K562 (cell line): ENCODE data around the gene HSD17B8. TPM values are rescaled to one million over a fixed set of nuclear protein-coding genes. Genes with fewer than 3 reads are reported as not detected.

ENCODE experiments used
- NR1H2 ChIP-seq: sonication (generic); formaldehyde crosslinking; IDR thresholded peaks from 2 replicates; pipeline ENCODE4 v1.4.0; 2020; ENCODE audit warnings: mild to moderate bottlenecking, missing genetic modification reagents
- PHB ChIP-seq: fragments of 250-450 bp; sonication (Bioruptor Pico); IDR thresholded peaks from 2 replicates; pipeline ENCODE4 v1.5.0; 2021
- PHTF2 ChIP-seq: fragments of 250-450 bp; sonication (Bioruptor Pico); IDR thresholded peaks from 2 replicates; pipeline ENCODE4 v1.5.0; 2021; ENCODE audit warnings: mild to moderate bottlenecking
- RAD21 ChIP-seq, 2 experiments: fragments of 250-450 bp in 1 of 2; fragments of 450-650 bp in 1 of 2; sonication (Bioruptor Pico) in 1 of 2; formaldehyde crosslinking in 1 of 2; IDR thresholded peaks in 1 of 2; conservative IDR thresholded peaks in 1 of 2; 2 replicates each; pipeline versions ENCODE4 v1.4.0 to v1.8.0; 2020 to 2022; ENCODE audit warnings: mild to moderate bottlenecking in 2 of 2, moderate library complexity in 1 of 2
- RBM15 ChIP-seq: fragments of 200-400 bp; formaldehyde crosslinking; IDR thresholded peaks from 2 replicates; pipeline ENCODE4 v1.6.1; 2018; ENCODE audit warnings: mild to moderate bottlenecking, low read length, moderate library complexity; ENCODE audit not compliant: insufficient read depth
- RBM22 ChIP-seq: fragments of 200-400 bp; formaldehyde crosslinking; IDR thresholded peaks from 2 replicates; pipeline ENCODE4 v1.6.1; 2018; ENCODE audit warnings: low read length, low read depth; ENCODE audit not compliant: poor library complexity, severe bottlenecking
- REST ChIP-seq, 2 experiments: fragments of 450-650 bp; formaldehyde crosslinking in 1 of 2; IDR thresholded peaks; 2 replicates each; pipeline versions ENCODE4 v1.4.0 to v1.6.1; 2014 to 2020; ENCODE audit warnings: mild to moderate bottlenecking in 2 of 2, borderline replicate concordance in 1 of 2, low read depth in 1 of 2
- TFAP4 ChIP-seq: sonication (generic); formaldehyde crosslinking; IDR thresholded peaks from 2 replicates; pipeline ENCODE4 v1.8.0; 2022; ENCODE audit warnings: missing genetic modification reagents, mild to moderate bottlenecking, moderate library complexity, borderline replicate concordance
- ZC3H4 ChIP-seq: sonication (generic); formaldehyde crosslinking; IDR thresholded peaks from 2 replicates; pipeline ENCODE4 v1.9.0; 2021; ENCODE audit warnings: missing genetic modification reagents, borderline replicate concordance
- ZKSCAN3 ChIP-seq: fragments of 250-450 bp; sonication (Bioruptor Pico); IDR thresholded peaks from 2 replicates; pipeline ENCODE4 v1.4.0; 2020
- ZNF217 ChIP-seq: sonication (generic); formaldehyde crosslinking; IDR thresholded peaks from 2 replicates; pipeline ENCODE4 v1.8.0; 2022; ENCODE audit warnings: mild to moderate bottlenecking, missing genetic modification reagents
- ZNF282 ChIP-seq: sonication (generic); formaldehyde crosslinking; IDR thresholded peaks from 2 replicates; pipeline ENCODE4 v1.8.1; 2023; ENCODE audit warnings: missing genetic modification reagents
- ZNF512 ChIP-seq: IDR thresholded peaks from 2 replicates; pipeline ENCODE4 v1.6.1; 2016; ENCODE audit warnings: missing genetic modification characterization, missing compliant biosample characterization
- polyA plus RNA-seq, 8 experiments: library from polyadenylated mRNA; depleted of rRNA in 4 of 8; stranded (reverse) in 5 of 8; unstranded in 3 of 8; fragments of >200 nt; fragmentation: Nextera tagmentation in 2 of 8; fragmentation: Illumina TruSeq in 1 of 8; extraction: Ambion mirVana in 2 of 8; extraction: Trizol in 1 of 8; gene quantifications; 2 replicates each; pipeline versions ENCODE4 v1.2.1 to v1.2.3, GENCODE V29; 2011 to 2014; ENCODE audit warnings: inconsistent platforms in 1 of 8, missing spikeins in 1 of 8
- total RNA-seq, 7 experiments: library from RNA; depleted of rRNA in 6 of 7; stranded (reverse); fragments of >200 nt in 6 of 7; fragmentation: Illumina TruSeq in 2 of 7; extraction: Trizol in 2 of 7; gene quantifications; 2 replicates each; pipeline versions ENCODE4 v1.2.1 to v1.2.3, GENCODE V29; 2011 to 2021; ENCODE audit warnings: low replicate concordance in 1 of 7
- TF ChIP-seq, protein P1 (sequence below): fragments of 450-650 bp; formaldehyde crosslinking; IDR thresholded peaks from 2 replicates; pipeline ENCODE4 v1.4.0; 2020; ENCODE audit warnings: mild to moderate bottlenecking, moderate library complexity

The HSD17B8 gene
- total and polyA plus RNA-seq, 9 of the 15 experiments (the other 6 are each of a cell fraction or from before 2014, with no cell fraction given): 3.7 to 35.2 (median 14.2) TPM

- TF ChIP-seq ZNF512 (tag) (no peak), PHTF2 (no peak), ZKSCAN3 (CRISPR knock-in tag) (no peak), RBM22 (peak; percentile 93), ZC3H4 (CRISPR knock-in tag) (peak; percentile 59; the same call in 1 of the 2 replicates), PHB (CRISPR knock-in tag) (peak; percentile 69; the same call in 1 of the 2 replicates), TFAP4 (CRISPR knock-in tag) (peak; percentile 73), ZNF217 (no peak), NR1H2 (CRISPR knock-in tag) (peak; percentile 94; the same call in 1 of the 2 replicates), REST (IDR thresholded peaks at IDR 0.05; ENCODE audit: borderline replicate concordance) (no peak), REST (CRISPR knock-in tag; IDR thresholded peaks at IDR 0.05; ENCODE audit: low read depth) (0 out of 2 replicates have a peak, but pooled peaks have one; percentile 53), RBM15 (no peak), ZNF282 (CRISPR knock-in tag) (peak; percentile 91; the same call in 1 of the 2 replicates), RAD21 (CRISPR knock-in tag; conservative IDR thresholded peaks at IDR 0.05 in 1 of 2, IDR thresholded peaks at IDR 0.05 in 1 of 2) (no peak)
- TF ChIP-seq, protein P1, sequence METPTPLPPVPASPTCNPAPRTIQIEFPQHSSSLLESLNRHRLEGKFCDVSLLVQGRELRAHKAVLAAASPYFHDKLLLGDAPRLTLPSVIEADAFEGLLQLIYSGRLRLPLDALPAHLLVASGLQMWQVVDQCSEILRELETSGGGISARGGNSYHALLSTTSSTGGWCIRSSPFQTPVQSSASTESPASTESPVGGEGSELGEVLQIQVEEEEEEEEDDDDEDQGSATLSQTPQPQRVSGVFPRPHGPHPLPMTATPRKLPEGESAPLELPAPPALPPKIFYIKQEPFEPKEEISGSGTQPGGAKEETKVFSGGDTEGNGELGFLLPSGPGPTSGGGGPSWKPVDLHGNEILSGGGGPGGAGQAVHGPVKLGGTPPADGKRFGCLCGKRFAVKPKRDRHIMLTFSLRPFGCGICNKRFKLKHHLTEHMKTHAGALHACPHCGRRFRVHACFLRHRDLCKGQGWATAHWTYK (CRISPR knock-in tag): peak; percentile 89; the same call in 1 of the 2 replicates
Measured at GRCh38 chr6:33208091-33208967, 3.9 kb downstream of the HSD17B8 start, which contains the start of gene RING1 (continued).
